SK-N-SH treated with all-trans-retinoic acid at 6 μM for 48 hours (cell line): ENCODE data around the gene S100G.
A peak's percentile ranks its signal among the peaks of the same experiment; 100 is the strongest.
"Not testable (repeated sequence)": the region's sequence is repeated elsewhere in the genome, so short reads cannot be mapped to it uniquely, and the experiment has no call there.

Source experiments
- ATAC-seq: fragments of 200-7000 bp; cut with Tn5 transposase; 3 replicates; pipeline ENCODE4 v1.9.1; 2020; ENCODE audit warnings: mild to moderate bottlenecking, moderate library complexity
- ARNTL ChIP-seq: fragments of 450-650 bp; formaldehyde crosslinking; IDR thresholded peaks from 2 replicates; pipeline ENCODE4 v1.5.0; 2020; ENCODE audit warnings: low read depth, mild to moderate bottlenecking, moderate library complexity, borderline replicate concordance
- CREB5 ChIP-seq: fragments of 250-450 bp; sonication (Bioruptor Pico); IDR thresholded peaks from 2 replicates; pipeline ENCODE4 v1.5.1; 2020; ENCODE audit warnings: low read depth, mild to moderate bottlenecking, moderate library complexity
- CSDC2 ChIP-seq: fragments of 250-450 bp; sonication (Bioruptor Pico); IDR thresholded peaks from 2 replicates; pipeline ENCODE4 v1.5.0; 2020; ENCODE audit warnings: mild to moderate bottlenecking, moderate library complexity
- GLIS3 ChIP-seq: fragments of 250-450 bp; sonication (Bioruptor Pico); IDR thresholded peaks from 2 replicates; pipeline ENCODE4 v1.5.0; 2020; ENCODE audit warnings: mild to moderate bottlenecking, moderate library complexity
- ISL1 ChIP-seq: fragments of 250-450 bp; sonication (Bioruptor Pico); IDR thresholded peaks from 2 replicates; pipeline ENCODE4 v2.1.2; 2022; ENCODE audit warnings: mild to moderate bottlenecking, moderate library complexity
- OSR1 ChIP-seq: fragments of 250-450 bp; sonication (Bioruptor Pico); IDR thresholded peaks from 2 replicates; pipeline ENCODE4 v1.8.0; 2022; ENCODE audit warnings: moderate library complexity, mild to moderate bottlenecking, inconsistent platforms
- POU6F1 ChIP-seq: fragments of 250-450 bp; sonication (Bioruptor Pico); IDR thresholded peaks from 2 replicates; pipeline ENCODE4 v1.8.0; 2021; ENCODE audit warnings: low read depth, mild to moderate bottlenecking, moderate library complexity, borderline replicate concordance
- PPARA ChIP-seq: fragments of 250-450 bp; sonication (Bioruptor Pico); IDR thresholded peaks from 2 replicates; pipeline ENCODE4 v1.5.0; 2020; ENCODE audit warnings: mild to moderate bottlenecking, borderline replicate concordance
- RARB ChIP-seq: fragments of 250-450 bp; sonication (Bioruptor Pico); IDR thresholded peaks from 2 replicates; pipeline ENCODE4 v1.8.0; 2021; ENCODE audit warnings: mild to moderate bottlenecking, moderate library complexity
- TCF4 ChIP-seq: fragments of 250-450 bp; sonication (Bioruptor Pico); IDR thresholded peaks from 2 replicates; pipeline ENCODE4 v1.8.0; 2021; ENCODE audit warnings: mild to moderate bottlenecking, moderate library complexity, borderline replicate concordance
- TOX ChIP-seq: fragments of 250-450 bp; sonication (Bioruptor Pico); IDR thresholded peaks from 2 replicates; pipeline ENCODE4 v1.8.0; 2021; ENCODE audit warnings: mild to moderate bottlenecking, moderate library complexity, borderline replicate concordance
- ZFP3 ChIP-seq: fragments of 250-450 bp; sonication (Bioruptor Pico); IDR thresholded peaks from 2 replicates; pipeline ENCODE4 v1.5.0; 2020; ENCODE audit warnings: mild to moderate bottlenecking, moderate library complexity
- ZFP30 ChIP-seq: fragments of 450-650 bp; formaldehyde crosslinking; IDR thresholded peaks from 2 replicates; pipeline ENCODE4 v1.5.0; 2022; ENCODE audit warnings: mild to moderate bottlenecking, moderate library complexity
- ZNF565 ChIP-seq: fragments of 450-650 bp; formaldehyde crosslinking; conservative IDR thresholded peaks from 2 replicates; pipeline ENCODE4 v1.5.0; 2020; ENCODE audit warnings: low read depth, mild to moderate bottlenecking, moderate library complexity
- ZNF70 ChIP-seq: fragments of 450-650 bp; formaldehyde crosslinking; IDR thresholded peaks from 2 replicates; pipeline ENCODE4 v1.5.0; 2020; ENCODE audit warnings: mild to moderate bottlenecking, moderate library complexity
- TF ChIP-seq, protein P1 (sequence below): fragments of 250-450 bp; sonication (Bioruptor Pico); IDR thresholded peaks from 2 replicates; pipeline ENCODE4 v1.8.0; 2020; ENCODE audit warnings: mild to moderate bottlenecking, moderate library complexity, borderline replicate concordance
- TF ChIP-seq, protein P2 (sequence below): fragments of 250-450 bp; sonication (Bioruptor Pico); IDR thresholded peaks from 2 replicates; pipeline ENCODE4 v1.5.0; 2020; ENCODE audit warnings: mild to moderate bottlenecking, moderate library complexity

S100G gene

GRCh38 chrX:16619024-16619423 lies 30.9 kb upstream of the S100G start:
- no peak for TF ChIP-seq CSDC2 (CRISPR knock-in tag)
- no peak for TF ChIP-seq PPARA
- TF ChIP-seq RARB, result no peak
- no peak for TF ChIP-seq ISL1 (CRISPR knock-in tag)
- TF ChIP-seq, protein P1, sequence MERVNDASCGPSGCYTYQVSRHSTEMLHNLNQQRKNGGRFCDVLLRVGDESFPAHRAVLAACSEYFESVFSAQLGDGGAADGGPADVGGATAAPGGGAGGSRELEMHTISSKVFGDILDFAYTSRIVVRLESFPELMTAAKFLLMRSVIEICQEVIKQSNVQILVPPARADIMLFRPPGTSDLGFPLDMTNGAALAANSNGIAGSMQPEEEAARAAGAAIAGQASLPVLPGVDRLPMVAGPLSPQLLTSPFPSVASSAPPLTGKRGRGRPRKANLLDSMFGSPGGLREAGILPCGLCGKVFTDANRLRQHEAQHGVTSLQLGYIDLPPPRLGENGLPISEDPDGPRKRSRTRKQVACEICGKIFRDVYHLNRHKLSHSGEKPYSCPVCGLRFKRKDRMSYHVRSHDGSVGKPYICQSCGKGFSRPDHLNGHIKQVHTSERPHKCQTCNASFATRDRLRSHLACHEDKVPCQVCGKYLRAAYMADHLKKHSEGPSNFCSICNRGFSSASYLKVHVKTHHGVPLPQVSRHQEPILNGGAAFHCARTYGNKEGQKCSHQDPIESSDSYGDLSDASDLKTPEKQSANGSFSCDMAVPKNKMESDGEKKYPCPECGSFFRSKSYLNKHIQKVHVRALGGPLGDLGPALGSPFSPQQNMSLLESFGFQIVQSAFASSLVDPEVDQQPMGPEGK, result no peak
- no peak for ATAC-seq

DNA sequence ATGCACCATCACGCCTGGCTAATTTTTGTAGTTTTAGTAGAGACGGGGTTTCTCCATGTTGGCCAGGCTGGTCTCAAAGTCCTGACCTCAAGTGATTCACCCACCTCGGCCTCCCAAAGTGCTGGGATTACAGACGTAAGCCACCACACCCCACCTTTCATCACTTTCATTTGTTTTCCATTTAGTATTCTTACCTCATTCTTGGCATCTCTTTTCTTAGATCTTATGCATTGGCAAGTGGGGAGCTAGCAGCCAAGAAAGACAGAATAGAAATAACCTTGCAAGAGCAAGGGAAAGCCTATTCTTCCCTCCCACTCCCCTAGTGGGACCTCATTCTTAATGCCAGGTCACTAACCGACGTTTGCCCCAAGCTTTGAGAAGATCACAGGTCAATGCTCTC lies 21.4 kb upstream of the S100G start:
- ATAC-seq, result not testable (repeated sequence)

DNA sequence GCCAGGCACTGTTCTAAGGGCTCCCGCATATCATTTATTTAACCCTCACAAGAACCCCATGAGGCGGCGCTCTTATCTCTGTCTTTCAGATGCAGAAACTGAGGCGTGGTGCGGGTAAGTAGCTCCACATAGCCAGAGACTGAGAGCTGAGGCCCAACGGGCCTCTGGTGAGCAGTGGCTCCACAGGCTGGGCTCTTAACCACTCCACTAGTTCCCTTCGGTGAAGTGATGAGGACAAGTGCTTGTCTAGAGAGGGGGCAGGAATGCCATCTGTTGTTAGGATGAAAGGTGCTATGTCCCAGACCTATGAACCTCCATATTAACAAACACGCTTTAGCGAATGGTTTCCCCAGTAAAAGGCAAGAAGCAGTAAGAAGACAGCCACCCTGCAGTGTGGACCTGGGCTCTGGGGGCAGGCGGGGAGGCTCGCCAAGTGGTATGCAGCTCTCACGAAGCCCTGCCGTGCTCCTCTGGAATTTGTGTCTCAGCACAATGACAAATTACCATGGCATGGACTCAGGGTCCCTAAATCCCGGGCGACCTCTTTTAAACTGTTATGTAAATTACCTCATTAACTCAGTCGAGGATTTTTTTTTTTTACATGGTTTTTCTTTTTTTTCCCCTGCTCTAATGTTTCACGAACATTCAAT lies 20.9 kb upstream of the S100G start:
- no peak for TF ChIP-seq TOX (CRISPR knock-in tag)
- no peak for TF ChIP-seq ARNTL
- TF ChIP-seq ISL1 (CRISPR knock-in tag), result no peak
- no peak for TF ChIP-seq OSR1 (CRISPR knock-in tag)
- TF ChIP-seq, protein P1, result no peak
- TF ChIP-seq ZNF565 (CRISPR knock-in tag), result no peak
- TF ChIP-seq, protein P2, sequence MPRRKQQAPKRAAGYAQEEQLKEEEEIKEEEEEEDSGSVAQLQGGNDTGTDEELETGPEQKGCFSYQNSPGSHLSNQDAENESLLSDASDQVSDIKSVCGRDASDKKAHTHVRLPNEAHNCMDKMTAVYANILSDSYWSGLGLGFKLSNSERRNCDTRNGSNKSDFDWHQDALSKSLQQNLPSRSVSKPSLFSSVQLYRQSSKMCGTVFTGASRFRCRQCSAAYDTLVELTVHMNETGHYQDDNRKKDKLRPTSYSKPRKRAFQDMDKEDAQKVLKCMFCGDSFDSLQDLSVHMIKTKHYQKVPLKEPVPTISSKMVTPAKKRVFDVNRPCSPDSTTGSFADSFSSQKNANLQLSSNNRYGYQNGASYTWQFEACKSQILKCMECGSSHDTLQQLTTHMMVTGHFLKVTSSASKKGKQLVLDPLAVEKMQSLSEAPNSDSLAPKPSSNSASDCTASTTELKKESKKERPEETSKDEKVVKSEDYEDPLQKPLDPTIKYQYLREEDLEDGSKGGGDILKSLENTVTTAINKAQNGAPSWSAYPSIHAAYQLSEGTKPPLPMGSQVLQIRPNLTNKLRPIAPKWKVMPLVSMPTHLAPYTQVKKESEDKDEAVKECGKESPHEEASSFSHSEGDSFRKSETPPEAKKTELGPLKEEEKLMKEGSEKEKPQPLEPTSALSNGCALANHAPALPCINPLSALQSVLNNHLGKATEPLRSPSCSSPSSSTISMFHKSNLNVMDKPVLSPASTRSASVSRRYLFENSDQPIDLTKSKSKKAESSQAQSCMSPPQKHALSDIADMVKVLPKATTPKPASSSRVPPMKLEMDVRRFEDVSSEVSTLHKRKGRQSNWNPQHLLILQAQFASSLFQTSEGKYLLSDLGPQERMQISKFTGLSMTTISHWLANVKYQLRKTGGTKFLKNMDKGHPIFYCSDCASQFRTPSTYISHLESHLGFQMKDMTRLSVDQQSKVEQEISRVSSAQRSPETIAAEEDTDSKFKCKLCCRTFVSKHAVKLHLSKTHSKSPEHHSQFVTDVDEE (CRISPR knock-in tag), result no peak
- TF ChIP-seq CREB5, result no peak
- no peak for TF ChIP-seq ZNF70 (CRISPR knock-in tag)
- TF ChIP-seq RARB, result no peak
- no peak for TF ChIP-seq ZFP3 (CRISPR knock-in tag)
- no peak for TF ChIP-seq CSDC2 (CRISPR knock-in tag)
- no peak for TF ChIP-seq PPARA
- no peak for TF ChIP-seq GLIS3
- TF ChIP-seq, all 23 proteins: peak for 0
- peak; percentile 36; the same call in 2 of the 3 replicates for ATAC-seq

- no peak for TF ChIP-seq POU6F1 (CRISPR knock-in tag)
- no peak for TF ChIP-seq CREB5
- TF ChIP-seq TCF4 (CRISPR knock-in tag), result no peak
- no peak for TF ChIP-seq ZFP30 (CRISPR knock-in tag)
- TF ChIP-seq, protein P1, result no peak
- TF ChIP-seq ZNF565 (CRISPR knock-in tag), result no peak
- ATAC-seq, result peak; percentile 14; the same call in 1 of the 3 replicates
Measured at GRCh38 chrX:16629909-16630308, 20.0 kb upstream of the S100G start.
